ENCODE measurements around the gene ZMIZ2. TPM values are rescaled to one million over a fixed set of nuclear protein-coding genes. Genes with fewer than 3 reads are reported as not detected.

ZMIZ2 gene
- total RNA-seq, 3 donors from 2014 or later = 80.4 to 104 (median 89.8) TPM

DNA sequence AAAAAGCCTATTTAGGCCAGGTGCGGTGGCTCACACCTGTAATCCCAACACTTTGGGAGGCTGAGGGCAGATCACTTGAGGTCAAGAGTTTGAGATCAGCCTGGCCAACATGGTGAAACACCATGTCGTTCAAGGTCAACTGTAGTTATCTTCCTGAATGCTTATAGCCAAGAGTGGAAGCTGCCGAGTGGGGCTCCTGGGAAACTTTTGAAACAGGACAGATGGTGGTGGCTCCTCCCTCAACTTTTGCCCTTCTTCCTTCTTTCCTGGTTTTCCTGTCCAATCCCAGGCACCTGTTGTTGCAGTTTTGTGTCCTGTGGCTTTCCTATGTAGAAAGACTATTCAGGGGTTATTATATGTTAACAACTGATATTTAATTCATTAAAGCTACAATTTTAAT lies 39.1 kb downstream of the ZMIZ2 start:
- H3K36me3 ChIP-seq (ENCODE audit: low read depth) = no peaks in the 10 kb centered on the region
- DNase-seq (no peak), ATAC-seq (no peak)
- H3K4me3 ChIP-seq = no peak overlapping the region
- H3K4me1 ChIP-seq (ENCODE audit: low read depth) = no peaks in the 10 kb centered on the region
- TF ChIP-seq, protein P1, sequence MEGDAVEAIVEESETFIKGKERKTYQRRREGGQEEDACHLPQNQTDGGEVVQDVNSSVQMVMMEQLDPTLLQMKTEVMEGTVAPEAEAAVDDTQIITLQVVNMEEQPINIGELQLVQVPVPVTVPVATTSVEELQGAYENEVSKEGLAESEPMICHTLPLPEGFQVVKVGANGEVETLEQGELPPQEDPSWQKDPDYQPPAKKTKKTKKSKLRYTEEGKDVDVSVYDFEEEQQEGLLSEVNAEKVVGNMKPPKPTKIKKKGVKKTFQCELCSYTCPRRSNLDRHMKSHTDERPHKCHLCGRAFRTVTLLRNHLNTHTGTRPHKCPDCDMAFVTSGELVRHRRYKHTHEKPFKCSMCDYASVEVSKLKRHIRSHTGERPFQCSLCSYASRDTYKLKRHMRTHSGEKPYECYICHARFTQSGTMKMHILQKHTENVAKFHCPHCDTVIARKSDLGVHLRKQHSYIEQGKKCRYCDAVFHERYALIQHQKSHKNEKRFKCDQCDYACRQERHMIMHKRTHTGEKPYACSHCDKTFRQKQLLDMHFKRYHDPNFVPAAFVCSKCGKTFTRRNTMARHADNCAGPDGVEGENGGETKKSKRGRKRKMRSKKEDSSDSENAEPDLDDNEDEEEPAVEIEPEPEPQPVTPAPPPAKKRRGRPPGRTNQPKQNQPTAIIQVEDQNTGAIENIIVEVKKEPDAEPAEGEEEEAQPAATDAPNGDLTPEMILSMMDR (IDR thresholded peaks at IDR 0.05) = no peak
- no peaks in the 10 kb centered on the region for H3K9me3 ChIP-seq
- intact Hi-C loops (cut with DNase I, micrococcal nuclease) = no loop called here

GRCh38 chr7:44789990-44790389 lies 41.3 kb downstream of the ZMIZ2 start:
- Histone ChIP-seq H3K9me3 (no peaks in the 10 kb centered on the region), H3K4me3 (no peak overlapping the region), H3K36me3 (ENCODE audit: low read depth) (no peaks in the 10 kb centered on the region), H3K4me1 (ENCODE audit: low read depth) (no peaks in the 10 kb centered on the region)
- TF ChIP-seq, protein P1 (IDR thresholded peaks at IDR 0.05) = no peak
- no peak for DNase-seq
- intact Hi-C loops (cut with DNase I, micrococcal nuclease) = no loop called here
- no peak for ATAC-seq

DNA sequence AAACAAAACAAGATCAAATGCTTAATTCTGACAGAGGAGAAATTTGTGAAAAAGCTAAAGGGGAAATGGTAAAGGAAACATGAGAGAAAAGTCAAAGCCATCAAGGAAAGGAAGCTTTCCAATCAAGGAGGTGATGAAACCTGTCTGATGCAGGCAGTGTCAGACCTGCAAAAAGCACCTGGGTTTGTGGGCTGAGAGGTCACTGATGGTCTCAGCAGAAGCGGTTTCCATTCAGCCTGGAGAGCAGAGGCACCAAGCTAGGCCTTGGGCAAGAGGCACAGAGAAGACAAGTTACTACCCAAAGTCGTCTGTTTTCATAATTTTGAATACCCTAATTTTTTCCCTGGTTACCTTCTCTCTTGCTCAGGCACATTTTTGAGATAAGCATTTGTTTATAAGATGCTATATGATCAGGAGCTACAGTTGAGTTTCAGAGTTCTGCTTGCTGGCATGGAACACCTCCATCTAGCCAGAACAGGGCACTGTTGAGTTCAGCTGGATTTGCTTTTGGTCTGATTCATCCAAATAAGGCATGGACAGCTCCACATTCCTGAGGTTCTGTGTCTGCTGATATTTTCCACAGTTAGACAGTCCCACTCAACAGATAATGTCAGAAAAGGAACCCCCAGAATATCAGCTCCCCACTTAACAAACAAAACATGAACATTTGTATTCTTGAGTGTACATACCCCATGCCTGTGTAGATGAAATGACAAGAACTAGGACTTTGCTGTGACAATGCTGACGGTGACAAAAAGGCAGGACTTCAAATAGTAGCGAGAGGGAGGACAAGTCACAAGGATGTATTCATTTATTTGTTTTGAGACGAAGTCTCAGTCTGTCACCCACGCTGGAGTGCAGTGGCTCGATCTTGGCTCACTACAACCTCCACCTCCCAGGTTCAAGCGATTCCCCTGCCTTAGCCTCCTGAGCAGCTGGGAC lies 42.9 kb downstream of the ZMIZ2 start:
- ATAC-seq = no peak
- H3K4me3 ChIP-seq = no peak overlapping the region
- no peak for DNase-seq
- TF ChIP-seq, protein P1 (IDR thresholded peaks at IDR 0.05) = no peak
- intact Hi-C loops (cut with DNase I, micrococcal nuclease) = no loop called here
- no peaks in the 10 kb centered on the region for H3K4me1 ChIP-seq (ENCODE audit: low read depth)
- H3K36me3 ChIP-seq (ENCODE audit: low read depth) = no peaks in the 10 kb centered on the region
- H3K9me3 ChIP-seq = no peaks in the 10 kb centered on the region

GRCh38 chr7:44793919-44794318 lies 45.3 kb downstream of the ZMIZ2 start:
- ATAC-seq (no peak), DNase-seq (no peak)
- Histone ChIP-seq H3K9me3 (no peaks in the 10 kb centered on the region), H3K36me3 (ENCODE audit: low read depth) (no peaks in the 10 kb centered on the region), H3K4me1 (ENCODE audit: low read depth) (peaks cover 14% of the 10 kb centered on the region), H3K4me3 (no peak overlapping the region)
- intact Hi-C loops (cut with DNase I, micrococcal nuclease) = no loop called here
- TF ChIP-seq, protein P1 (IDR thresholded peaks at IDR 0.05) = no peak

- TF ChIP-seq, protein P1 (IDR thresholded peaks at IDR 0.05) = no peak
- peaks cover 15% of the 10 kb centered on the region for H3K4me1 ChIP-seq (ENCODE audit: low read depth)
- intact Hi-C loops (cut with DNase I, micrococcal nuclease) = no loop called here
- no peak overlapping the region for H3K4me3 ChIP-seq
- no peak for DNase-seq
- no peak for ATAC-seq
- no peaks in the 10 kb centered on the region for H3K9me3 ChIP-seq
- H3K36me3 ChIP-seq (ENCODE audit: low read depth) = no peaks in the 10 kb centered on the region
These were observed 45.7 kb downstream of the ZMIZ2 start for GRCh38 chr7:44794331-44794730.

Data from mucosa of descending colon (tissue), 3 donors.